Fibroblast of lung (primary cell): Measurements from ENCODE around the gene RENBP. TPM values are rescaled to one million over a fixed set of nuclear protein-coding genes. Genes with fewer than 3 reads are reported as not detected.

ENCODE experiments used
- DNase-seq, 2 donors: peaks; one replicate each; pipeline versions ENCODE4 v3.0.0 to v3.0.0-alpha.2; 2010; ENCODE audit warnings: low read depth in 2 of 2
- H2AFZ ChIP-seq: 2 replicates; pipeline ENCODE4 v1.5.1; 2012; ENCODE audit warnings: low read length, control low read depth, inconsistent platforms
- H3K27ac ChIP-seq: 2 replicates; pipeline ENCODE4 v1.5.1; 2011; ENCODE audit warnings: low read length, control low read depth; ENCODE audit not compliant: insufficient read depth
- H3K27me3 ChIP-seq: 2 replicates; pipeline ENCODE4 v1.5.1; 2011; ENCODE audit warnings: mild to moderate bottlenecking, low read length; ENCODE audit not compliant: control insufficient read depth, insufficient read depth
- H3K36me3 ChIP-seq: 2 replicates; pipeline ENCODE4 v1.5.1; 2011; ENCODE audit warnings: low read length; ENCODE audit not compliant: control insufficient read depth, insufficient read depth
- H3K4me1 ChIP-seq: 2 replicates; pipeline ENCODE4 v1.5.1; 2011; ENCODE audit warnings: low read length; ENCODE audit not compliant: control insufficient read depth, insufficient read depth; ENCODE audit errors: extremely low read depth
- H3K4me2 ChIP-seq: 2 replicates; pipeline ENCODE4 v1.5.1; 2011; ENCODE audit warnings: low read length, control low read depth; ENCODE audit not compliant: insufficient read depth; ENCODE audit errors: extremely low read depth
- H3K4me3 ChIP-seq, 4 experiments: fragments of 200-600 bp in 1 of 4; sonication (generic) in 1 of 4; replicated peaks in 1 of 4; 2 replicates each; pipeline ENCODE4 v1.5.1; 2011 to 2016; ENCODE audit warnings: low read length in 4 of 4, low read depth in 3 of 4, mild to moderate bottlenecking in 3 of 4, control low read depth in 2 of 4, inconsistent platforms in 1 of 4, mixed read lengths in 1 of 4; ENCODE audit not compliant: insufficient read depth in 1 of 4; ENCODE audit errors: control extremely low read depth in 1 of 4
- H3K79me2 ChIP-seq: 2 replicates; pipeline ENCODE4 v1.5.1; 2012; ENCODE audit warnings: mild to moderate bottlenecking, low read length, inconsistent platforms; ENCODE audit not compliant: control insufficient read depth, insufficient read depth
- H3K9ac ChIP-seq: 2 replicates; pipeline ENCODE4 v1.5.1; 2011; ENCODE audit warnings: mild to moderate bottlenecking, low read length, control low read depth; ENCODE audit not compliant: insufficient read depth
- H3K9me3 ChIP-seq: 2 replicates; pipeline ENCODE4 v1.5.1; 2012; ENCODE audit warnings: low read depth, low read length; ENCODE audit not compliant: control insufficient read depth, insufficient read depth
- H4K20me1 ChIP-seq: 2 replicates; pipeline ENCODE4 v1.5.1; 2011; ENCODE audit warnings: low read length; ENCODE audit not compliant: control insufficient read depth, insufficient read depth; ENCODE audit errors: extremely low read depth
- EZH2 ChIP-seq: IDR thresholded peaks from 2 replicates; pipeline ENCODE4 v1.5.1; 2012; ENCODE audit warnings: low read length, control low read depth, mild to moderate bottlenecking; ENCODE audit errors: missing control alignments
- polyA plus RNA-seq, 2 donors: library from polyadenylated mRNA; depleted of rRNA in 1 of 2; stranded (reverse) in 1 of 2; unstranded in 1 of 2; fragments of >200 nt; gene quantifications; 2 replicates each; pipeline ENCODE4 v1.2.1, GENCODE V29; 2011 to 2012; ENCODE audit warnings: missing spikeins in 1 of 2
- total RNA-seq: library from RNA; depleted of rRNA; stranded (reverse); fragments of >200 nt; gene quantifications from 2 replicates; pipeline ENCODE4 v1.2.1, GENCODE V29; 2014
- TF ChIP-seq, protein P1 (sequence below), 2 donors: IDR thresholded peaks in 1 of 2; conservative IDR thresholded peaks in 1 of 2; 1 replicate in 1 of 2; 2 replicates in 1 of 2; pipeline ENCODE4 v1.5.1; 2011 to 2012; ENCODE audit warnings: low read length in 2 of 2, control low read depth in 1 of 2, inconsistent platforms in 1 of 2, low read depth in 1 of 2, mild to moderate bottlenecking in 1 of 2

The RENBP gene
- total and polyA plus RNA-seq, 2 donors (not counting 1 experiment from before 2014, with no cell fraction given) = 0.92 to 8.8 TPM

GRCh38 chrX:153960786-153961185, 16.3 kb upstream of the RENBP start:
- Histone ChIP-seq H3K4me1 (no peaks in the 10 kb centered on the region), H3K4me2 (no peak overlapping the region), H3K9ac (no peak overlapping the region), H2AFZ (no peak overlapping the region), H4K20me1 (no peaks in the 10 kb centered on the region), H3K9me3 (no peaks in the 10 kb centered on the region), H3K27ac (no peak overlapping the region), H3K79me2 (peaks cover 32% of the 10 kb centered on the region), H3K36me3 (peaks cover 36% of the 10 kb centered on the region), H3K27me3 (no peaks in the 10 kb centered on the region), H3K4me3 (no peak overlapping the region)
- no peak for TF ChIP-seq EZH2
- TF ChIP-seq, protein P1, sequence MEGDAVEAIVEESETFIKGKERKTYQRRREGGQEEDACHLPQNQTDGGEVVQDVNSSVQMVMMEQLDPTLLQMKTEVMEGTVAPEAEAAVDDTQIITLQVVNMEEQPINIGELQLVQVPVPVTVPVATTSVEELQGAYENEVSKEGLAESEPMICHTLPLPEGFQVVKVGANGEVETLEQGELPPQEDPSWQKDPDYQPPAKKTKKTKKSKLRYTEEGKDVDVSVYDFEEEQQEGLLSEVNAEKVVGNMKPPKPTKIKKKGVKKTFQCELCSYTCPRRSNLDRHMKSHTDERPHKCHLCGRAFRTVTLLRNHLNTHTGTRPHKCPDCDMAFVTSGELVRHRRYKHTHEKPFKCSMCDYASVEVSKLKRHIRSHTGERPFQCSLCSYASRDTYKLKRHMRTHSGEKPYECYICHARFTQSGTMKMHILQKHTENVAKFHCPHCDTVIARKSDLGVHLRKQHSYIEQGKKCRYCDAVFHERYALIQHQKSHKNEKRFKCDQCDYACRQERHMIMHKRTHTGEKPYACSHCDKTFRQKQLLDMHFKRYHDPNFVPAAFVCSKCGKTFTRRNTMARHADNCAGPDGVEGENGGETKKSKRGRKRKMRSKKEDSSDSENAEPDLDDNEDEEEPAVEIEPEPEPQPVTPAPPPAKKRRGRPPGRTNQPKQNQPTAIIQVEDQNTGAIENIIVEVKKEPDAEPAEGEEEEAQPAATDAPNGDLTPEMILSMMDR (conservative IDR thresholded peaks at IDR 0.05 in 1 of 2, IDR thresholded peaks at IDR 0.05 in 1 of 2; ENCODE audit: low read depth in 1 of 2, low read length in 2 of 2) = no peak
- DNase-seq = no peak

DNA sequence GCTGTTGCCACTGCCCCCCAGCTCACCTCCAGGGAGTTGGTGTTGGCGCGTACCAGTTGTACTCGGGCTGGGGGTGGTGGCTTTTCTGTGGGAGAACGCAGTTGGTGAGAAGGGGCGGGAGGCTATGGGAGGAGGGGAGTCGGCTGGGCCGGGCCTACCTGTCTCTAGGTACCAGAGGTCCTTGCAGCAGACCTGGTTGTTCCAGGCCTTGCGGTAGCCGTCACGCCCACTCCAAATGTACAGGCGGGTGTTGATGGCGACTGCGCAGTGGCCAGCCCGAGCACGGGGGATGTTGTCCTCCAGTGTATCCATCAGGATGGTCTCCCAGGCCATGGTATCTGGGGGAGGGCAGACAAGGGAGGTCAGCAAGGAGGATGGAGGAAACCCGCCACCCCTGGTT, 15.6 kb upstream of the RENBP start:
- no peak for DNase-seq
- Histone ChIP-seq H3K79me2 (peaks cover 25% of the 10 kb centered on the region), H3K9ac (no peak overlapping the region), H4K20me1 (no peaks in the 10 kb centered on the region), H2AFZ (no peak overlapping the region), H3K9me3 (no peaks in the 10 kb centered on the region), H3K27me3 (no peaks in the 10 kb centered on the region), H3K36me3 (peaks cover 41% of the 10 kb centered on the region), H3K4me1 (no peaks in the 10 kb centered on the region), H3K4me3 (no peak overlapping the region), H3K4me2 (no peak overlapping the region), H3K27ac (no peak overlapping the region)
- TF ChIP-seq EZH2 = no peak
- TF ChIP-seq, protein P1 (conservative IDR thresholded peaks at IDR 0.05 in 1 of 2, IDR thresholded peaks at IDR 0.05 in 1 of 2; ENCODE audit: low read depth in 1 of 2, low read length in 2 of 2) = no peak

DNA sequence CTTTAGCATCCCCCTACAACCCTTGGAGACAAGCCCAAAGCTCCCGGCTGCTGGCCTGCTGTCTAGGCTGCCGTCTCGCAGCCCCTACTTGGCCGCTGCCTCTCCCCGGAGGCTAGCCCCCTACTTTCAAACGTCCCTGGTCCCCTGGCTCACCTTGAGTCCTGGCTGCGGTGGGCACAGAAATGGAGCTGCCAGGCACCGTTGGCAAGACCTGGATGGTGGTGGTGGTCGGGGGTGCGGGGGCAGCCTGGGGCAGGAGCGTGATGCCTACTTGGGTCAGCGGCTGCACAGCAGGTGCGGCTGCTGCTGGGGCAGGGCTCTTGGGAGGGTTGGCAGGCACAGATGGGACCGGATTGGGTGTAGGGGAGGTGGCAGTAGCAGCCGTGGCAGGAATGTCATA, 15.2 kb upstream of the RENBP start:
- H3K36me3 ChIP-seq = peaks cover 45% of the 10 kb centered on the region
- no peak overlapping the region for H3K4me3 ChIP-seq
- no peaks in the 10 kb centered on the region for H3K9me3 ChIP-seq
- no peaks in the 10 kb centered on the region for H3K27me3 ChIP-seq
- H3K4me1 ChIP-seq = no peaks in the 10 kb centered on the region
- no peak overlapping the region for H3K9ac ChIP-seq
- peaks cover 20% of the 10 kb centered on the region for H3K79me2 ChIP-seq
- H2AFZ ChIP-seq = no peak overlapping the region
- H3K27ac ChIP-seq = no peak overlapping the region
- H4K20me1 ChIP-seq = no peaks in the 10 kb centered on the region
- TF ChIP-seq, protein P1 (conservative IDR thresholded peaks at IDR 0.05 in 1 of 2, IDR thresholded peaks at IDR 0.05 in 1 of 2; ENCODE audit: low read depth in 1 of 2, low read length in 2 of 2) = no peak
- TF ChIP-seq EZH2 = no peak
- H3K4me2 ChIP-seq = no peak overlapping the region
- no peak for DNase-seq
